Measurements from ENCODE around the gene RRP1B.

RRP1B gene

GRCh38 chr21:43619344-43619743 lies 40.0 kb upstream of the RRP1B start:
- no peak for DNase-seq (ENCODE audit: low read depth in 2 of 2)
- H3K4me3 ChIP-seq (replicated peaks in 1 of 2; ENCODE audit: low read depth in 2 of 2, low read length in 2 of 2), result no peak overlapping the region
- TF ChIP-seq CTCF (IDR thresholded peaks at IDR 0.05; ENCODE audit: low read depth, low read length), result no peak

GRCh38 chr21:43619856-43620255 lies 39.5 kb upstream of the RRP1B start:
- no peak overlapping the region for H3K4me3 ChIP-seq (replicated peaks in 1 of 2; ENCODE audit: low read depth in 2 of 2, low read length in 2 of 2)
- DNase-seq (ENCODE audit: low read depth in 2 of 2), result peak in 1 of 2 donors; percentile 52
- TF ChIP-seq CTCF (IDR thresholded peaks at IDR 0.05; ENCODE audit: low read depth, low read length), result peak; percentile 26

- H3K4me3 ChIP-seq (replicated peaks in 1 of 2; ENCODE audit: low read depth in 2 of 2, low read length in 2 of 2), result no peak overlapping the region
- no peak for TF ChIP-seq CTCF (IDR thresholded peaks at IDR 0.05; ENCODE audit: low read depth, low read length)
- no peak for DNase-seq (ENCODE audit: low read depth in 2 of 2)
Measured at GRCh38 chr21:43622796-43623195, 36.6 kb upstream of the RRP1B start.

- no peak for DNase-seq (ENCODE audit: low read depth in 2 of 2)
- H3K4me3 ChIP-seq (replicated peaks in 1 of 2; ENCODE audit: low read depth in 2 of 2, low read length in 2 of 2), result no peak overlapping the region
- no peak for TF ChIP-seq CTCF (IDR thresholded peaks at IDR 0.05; ENCODE audit: low read depth, low read length)
Measured at GRCh38 chr21:43623588-43623987, 35.8 kb upstream of the RRP1B start.

- TF ChIP-seq CTCF (IDR thresholded peaks at IDR 0.05; ENCODE audit: low read depth, low read length), result no peak
- no peak overlapping the region for H3K4me3 ChIP-seq (replicated peaks in 1 of 2; ENCODE audit: low read depth in 2 of 2, low read length in 2 of 2)
- no peak for DNase-seq (ENCODE audit: low read depth in 2 of 2)
Measured at GRCh38 chr21:43624339-43624738, 35.0 kb upstream of the RRP1B start.

- DNase-seq (ENCODE audit: low read depth in 2 of 2), result peak in 1 of 2 donors; percentile 42
- no peak for TF ChIP-seq CTCF (IDR thresholded peaks at IDR 0.05; ENCODE audit: low read depth, low read length)
Measured at GRCh38 chr21:43626390-43626789, 33.0 kb upstream of the RRP1B start.

GRCh38 chr21:43627527-43627926 lies 31.8 kb upstream of the RRP1B start:
- no peak for DNase-seq (ENCODE audit: low read depth in 2 of 2)

More at GRCh38 chr21:43626390-43626789, 33.0 kb upstream of the RRP1B start:
- no peak overlapping the region for H3K4me3 ChIP-seq (replicated peaks in 1 of 2; ENCODE audit: low read depth in 2 of 2, low read length in 2 of 2)

More at GRCh38 chr21:43627527-43627926, 31.8 kb upstream of the RRP1B start:
- no peak overlapping the region for H3K4me3 ChIP-seq (replicated peaks in 1 of 2; ENCODE audit: low read depth in 2 of 2, low read length in 2 of 2)
- TF ChIP-seq CTCF (IDR thresholded peaks at IDR 0.05; ENCODE audit: low read depth, low read length), result no peak
